KOPT-K1 (cell line): Measurements from ENCODE around the gene TMEM219.

ENCODE experiments used
- H3K27ac ChIP-seq: fragments of 200-600 bp; sonication (generic); 2 replicates; pipeline ENCODE4 v1.5.1; 2016; ENCODE audit warnings: antibody characterized with exemption, mild to moderate bottlenecking, low read depth, low read length; ENCODE audit not compliant: poor library complexity, severe bottlenecking
- H3K36me3 ChIP-seq: fragments of 200-600 bp; sonication (generic); 2 replicates; pipeline ENCODE4 v1.5.1; 2017; ENCODE audit warnings: antibody characterized with exemption, mild to moderate bottlenecking, low read length, moderate library complexity; ENCODE audit not compliant: insufficient read depth
- H3K9me3 ChIP-seq: fragments of 200-600 bp; sonication (generic); 2 replicates; pipeline ENCODE4 v1.5.1; 2017; ENCODE audit warnings: antibody characterized with exemption, low read length, mild to moderate bottlenecking; ENCODE audit not compliant: insufficient read depth, poor library complexity, severe bottlenecking

Gene TMEM219

DNA sequence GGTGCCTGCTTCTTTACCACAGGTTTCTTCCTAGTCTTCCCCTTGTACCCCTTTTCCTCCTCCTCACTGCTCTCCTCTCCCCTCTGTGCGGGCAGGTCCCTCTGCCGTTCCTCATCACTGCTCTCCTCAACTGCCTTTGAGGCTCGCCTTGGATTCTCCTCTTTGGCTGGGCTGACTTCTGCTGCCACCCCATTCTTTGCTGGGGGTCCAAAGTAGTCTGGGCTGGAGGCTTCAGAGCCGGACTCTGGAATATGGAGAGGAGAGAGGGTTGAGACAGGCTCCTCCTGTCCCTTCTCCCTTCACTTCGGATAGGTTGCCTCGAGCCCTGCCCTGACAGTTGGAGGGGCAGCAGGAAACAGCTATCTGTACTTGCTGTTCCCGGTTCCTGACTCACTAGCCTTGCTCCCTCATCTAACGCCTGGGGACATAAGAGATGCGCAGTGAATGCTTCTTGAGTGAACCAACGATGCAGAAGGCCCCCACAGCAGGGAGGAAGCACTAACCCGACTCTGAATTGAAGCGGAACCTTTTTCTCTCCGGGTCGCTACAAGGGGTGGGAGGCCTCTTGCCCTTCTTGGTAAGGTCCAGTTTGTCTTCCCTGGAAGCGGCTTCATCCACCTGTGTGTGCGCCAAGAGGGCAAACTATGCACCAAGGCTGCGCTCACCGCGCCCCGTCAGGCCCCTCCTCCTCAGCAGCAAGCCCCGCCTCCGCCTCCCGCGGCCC is 32.9 kb downstream of the TMEM219 start:
- H3K36me3 ChIP-seq, result peaks cover 72% of the 10 kb centered on the region
- H3K27ac ChIP-seq, result peak overlapping the region; percentile 96
- no peaks in the 10 kb centered on the region for H3K9me3 ChIP-seq

DNA sequence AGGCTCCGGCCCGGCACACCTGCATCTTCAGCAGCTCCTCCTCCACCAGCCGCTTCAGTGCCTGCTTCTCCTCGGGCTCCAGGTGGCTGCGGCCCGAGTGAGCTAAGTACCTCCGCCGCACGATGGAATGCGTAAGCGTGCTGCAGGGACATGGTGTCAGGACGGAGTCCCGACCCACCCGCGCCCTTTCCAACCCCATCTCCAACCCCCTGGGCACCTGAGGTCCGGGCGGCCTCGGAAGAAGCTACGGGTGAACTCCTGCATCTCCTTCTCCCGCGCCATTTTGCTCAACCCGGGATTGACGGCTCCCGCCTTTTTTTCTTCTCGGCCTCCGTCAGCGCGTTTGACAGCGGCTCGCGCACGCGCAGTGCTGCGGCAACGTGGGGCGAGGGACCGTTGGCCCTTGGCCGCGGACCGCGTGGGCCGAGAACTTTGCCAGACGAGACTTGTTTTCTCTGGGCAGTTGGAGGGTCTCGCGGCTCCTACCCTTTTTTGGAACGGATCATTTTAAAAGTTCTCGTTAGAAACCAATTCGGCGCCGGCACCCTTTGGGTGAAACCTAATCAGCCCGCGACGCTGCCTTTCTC is 33.5 kb downstream of the TMEM219 start, which contains the start of gene HIRIP3:
Gene HIRIP3, minus strand, starts transcription at position 294 of the 587 bp plus-strand sequence. Its CDS starts 12 bp downstream, at position 282.
- no peaks in the 10 kb centered on the region for H3K9me3 ChIP-seq
- peaks cover 72% of the 10 kb centered on the region for H3K36me3 ChIP-seq
- H3K27ac ChIP-seq, result peak within 1 kb of the TSS; percentile 96

DNA sequence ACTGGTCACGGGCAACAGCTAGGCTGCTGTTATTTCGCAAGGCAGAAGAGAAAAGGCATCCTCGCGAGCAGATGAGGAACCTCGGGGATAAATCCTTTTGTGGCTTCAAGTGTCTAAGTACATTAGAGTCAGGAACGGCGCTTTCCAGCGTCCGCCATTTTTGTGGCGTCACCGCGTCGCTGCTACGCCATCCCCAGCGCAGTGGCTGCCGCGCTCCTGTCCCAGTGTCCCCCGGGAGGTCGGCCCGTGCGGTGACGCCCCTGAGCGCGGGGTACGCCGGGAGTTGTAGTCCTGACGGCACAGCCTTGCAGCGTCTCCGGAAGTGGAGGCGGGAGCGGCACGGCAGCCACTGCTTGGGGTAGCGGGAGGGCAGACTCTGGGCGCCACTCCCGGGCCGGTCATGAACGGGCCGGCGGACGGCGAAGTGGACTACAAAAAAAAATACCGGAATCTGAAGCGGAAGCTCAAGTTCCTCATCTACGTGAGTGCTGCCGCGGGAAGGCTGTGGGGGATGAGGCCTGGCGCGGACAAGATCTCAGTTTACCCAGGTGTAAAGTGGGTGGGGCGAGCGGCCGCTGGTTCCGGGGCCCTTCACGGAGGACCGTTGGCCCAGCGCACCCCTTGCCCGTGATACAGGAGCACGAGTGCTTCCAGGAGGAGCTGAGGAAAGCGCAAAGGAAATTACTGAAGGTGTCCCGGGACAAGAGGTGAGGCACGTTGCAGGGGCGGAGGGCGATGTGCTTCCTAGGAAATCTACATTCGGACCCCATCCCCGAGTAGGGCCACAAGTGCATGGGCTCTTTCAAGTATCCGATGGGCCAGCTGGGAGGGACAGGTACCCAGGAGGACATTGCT is 34.3 kb downstream of the TMEM219 start, which contains the start of gene INO80E:
Gene INO80E, plus strand, starts transcription at position 331 of the 855 bp plus-strand sequence. Its CDS starts 70 bp downstream, at position 401.
- H3K36me3 ChIP-seq, result peaks cover 72% of the 10 kb centered on the region
- peak within 1 kb of the TSS; percentile 96 for H3K27ac ChIP-seq
- no peaks in the 10 kb centered on the region for H3K9me3 ChIP-seq

DNA sequence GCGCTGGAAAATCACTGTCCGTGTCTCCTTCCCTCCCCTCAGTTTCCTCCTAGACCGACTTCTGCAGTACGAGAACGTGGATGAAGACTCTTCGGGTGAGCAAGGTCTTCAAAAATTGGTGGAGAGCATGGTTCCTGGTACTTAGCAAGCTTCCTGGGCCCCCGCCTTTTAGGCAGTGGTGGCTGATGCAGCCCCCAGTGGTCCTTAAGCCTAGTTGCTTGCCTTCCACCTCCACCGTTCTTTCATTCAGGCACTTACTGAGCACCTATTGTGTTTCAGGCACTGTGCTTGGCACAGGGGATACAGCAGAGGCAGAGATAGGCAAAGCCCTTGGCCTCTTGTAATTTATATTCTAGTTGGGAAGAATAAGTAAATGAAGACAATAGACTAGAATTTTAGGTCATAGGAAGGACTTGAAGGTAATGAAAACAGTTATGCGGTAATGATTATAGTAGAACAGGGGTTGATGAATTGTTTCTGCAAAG is 34.9 kb downstream of the TMEM219 start:
- peak overlapping the region; percentile 96 for H3K27ac ChIP-seq
- H3K36me3 ChIP-seq, result peaks cover 72% of the 10 kb centered on the region

DNA sequence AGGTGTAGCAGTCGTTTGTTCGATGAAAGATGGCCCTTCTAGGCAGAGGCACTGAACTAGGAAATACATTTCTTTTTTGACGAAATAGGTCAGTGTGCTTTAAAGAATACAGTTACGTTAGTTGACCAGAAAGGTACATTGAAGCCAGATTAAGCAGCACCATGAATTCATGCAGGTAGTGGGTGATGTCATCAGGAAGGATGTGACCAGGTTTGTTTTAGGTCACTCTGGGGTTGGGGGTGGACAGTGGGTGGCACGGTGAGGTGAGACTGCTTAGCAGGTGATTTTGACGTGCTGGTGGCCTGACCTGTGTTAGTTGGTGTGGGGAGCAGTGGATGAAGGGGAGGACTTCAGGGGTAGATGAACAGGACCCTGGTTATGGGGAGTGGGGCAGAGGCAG is 37.7 kb downstream of the TMEM219 start:
- H3K9me3 ChIP-seq, result no peaks in the 10 kb centered on the region
- H3K27ac ChIP-seq, result no peak overlapping the region
- peaks cover 67% of the 10 kb centered on the region; the same call in 1 of the 2 replicates for H3K36me3 ChIP-seq

More for the DNA sequence above, 34.9 kb downstream of the TMEM219 start:
- H3K9me3 ChIP-seq, result no peaks in the 10 kb centered on the region

DNA sequence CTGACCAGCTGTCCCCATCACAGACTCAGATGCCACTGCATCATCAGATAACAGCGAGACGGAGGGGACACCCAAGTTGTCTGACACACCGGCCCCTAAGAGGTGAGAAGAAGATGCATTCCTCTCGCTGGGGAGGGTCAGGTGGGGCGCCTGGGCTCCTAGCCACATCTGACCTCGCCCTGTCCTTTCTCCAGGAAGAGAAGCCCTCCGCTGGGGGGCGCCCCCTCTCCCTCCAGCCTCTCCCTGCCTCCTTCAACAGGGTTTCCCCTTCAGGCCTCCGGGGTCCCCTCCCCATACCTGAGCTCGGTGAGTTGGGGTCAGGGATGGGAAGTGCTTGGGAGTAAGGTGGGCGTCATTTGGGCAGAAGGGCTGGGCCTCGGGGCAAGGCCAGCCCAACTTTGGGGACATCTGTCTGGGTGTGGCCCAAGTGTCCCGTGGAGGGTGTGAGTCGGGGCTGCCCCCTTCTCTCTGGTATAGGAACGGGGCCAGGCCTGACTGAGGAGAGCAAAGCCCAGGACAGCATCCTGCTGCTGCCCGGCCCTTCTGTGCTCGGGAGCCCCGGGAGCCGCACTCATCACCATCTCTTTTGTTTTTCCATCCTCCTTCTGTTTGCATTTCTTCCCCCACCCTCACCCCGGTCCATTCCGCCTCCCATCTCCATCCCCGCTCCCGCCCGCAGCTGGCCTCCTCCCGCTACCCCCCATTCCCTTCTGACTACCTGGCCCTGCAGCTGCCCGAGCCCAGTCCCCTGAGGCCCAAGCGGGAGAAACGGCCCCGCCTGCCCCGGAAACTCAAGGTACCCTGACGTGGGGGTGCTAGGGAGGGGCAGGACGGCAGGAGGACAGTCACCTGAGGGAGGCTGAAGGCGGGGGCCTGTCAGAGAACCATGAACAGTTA is 39.1 kb downstream of the TMEM219 start:
- H3K36me3 ChIP-seq, result peaks cover 72% of the 10 kb centered on the region; the same call in 1 of the 2 replicates
- no peak overlapping the region for H3K27ac ChIP-seq
- H3K9me3 ChIP-seq, result no peaks in the 10 kb centered on the region

DNA sequence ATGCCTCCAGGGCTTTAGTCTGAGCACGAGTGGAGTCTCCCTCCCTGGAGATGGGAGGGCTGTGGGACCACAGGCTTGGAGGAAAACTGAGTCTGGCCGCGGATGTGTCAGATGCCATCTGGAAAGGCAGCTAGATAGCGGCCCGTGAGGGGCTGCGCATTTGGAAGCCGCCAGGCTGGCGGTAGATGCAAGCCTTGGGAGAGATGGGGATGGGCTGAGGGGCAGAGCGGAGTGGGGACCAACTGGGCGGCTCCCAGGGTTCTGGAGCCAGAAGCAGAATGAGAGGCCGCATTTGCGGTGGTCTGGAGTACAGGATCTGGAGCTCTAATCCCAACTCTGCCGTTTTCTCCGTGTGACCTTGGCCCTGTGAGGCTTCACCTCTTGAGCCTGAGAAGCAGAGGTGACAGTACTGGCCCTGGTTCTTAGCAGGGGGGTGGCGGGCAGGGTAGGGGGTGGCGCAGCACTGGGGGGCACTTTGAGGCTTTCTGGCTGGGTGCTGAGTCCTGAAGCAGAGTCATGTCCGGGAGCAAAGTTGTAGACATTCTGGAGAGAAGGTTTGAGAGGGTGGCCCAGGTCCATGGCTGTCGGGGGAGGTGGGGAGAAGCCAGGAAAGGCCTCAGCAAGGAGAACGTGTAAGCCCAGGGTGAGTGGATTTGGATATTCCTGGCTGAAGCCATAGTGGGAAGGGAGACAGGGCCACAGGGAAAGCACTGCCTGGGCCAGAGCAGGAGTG is 40.9 kb downstream of the TMEM219 start:
- H3K27ac ChIP-seq, result no peak overlapping the region
- H3K9me3 ChIP-seq, result no peaks in the 10 kb centered on the region
- peaks cover 72% of the 10 kb centered on the region; the same call in 1 of the 2 replicates for H3K36me3 ChIP-seq

DNA sequence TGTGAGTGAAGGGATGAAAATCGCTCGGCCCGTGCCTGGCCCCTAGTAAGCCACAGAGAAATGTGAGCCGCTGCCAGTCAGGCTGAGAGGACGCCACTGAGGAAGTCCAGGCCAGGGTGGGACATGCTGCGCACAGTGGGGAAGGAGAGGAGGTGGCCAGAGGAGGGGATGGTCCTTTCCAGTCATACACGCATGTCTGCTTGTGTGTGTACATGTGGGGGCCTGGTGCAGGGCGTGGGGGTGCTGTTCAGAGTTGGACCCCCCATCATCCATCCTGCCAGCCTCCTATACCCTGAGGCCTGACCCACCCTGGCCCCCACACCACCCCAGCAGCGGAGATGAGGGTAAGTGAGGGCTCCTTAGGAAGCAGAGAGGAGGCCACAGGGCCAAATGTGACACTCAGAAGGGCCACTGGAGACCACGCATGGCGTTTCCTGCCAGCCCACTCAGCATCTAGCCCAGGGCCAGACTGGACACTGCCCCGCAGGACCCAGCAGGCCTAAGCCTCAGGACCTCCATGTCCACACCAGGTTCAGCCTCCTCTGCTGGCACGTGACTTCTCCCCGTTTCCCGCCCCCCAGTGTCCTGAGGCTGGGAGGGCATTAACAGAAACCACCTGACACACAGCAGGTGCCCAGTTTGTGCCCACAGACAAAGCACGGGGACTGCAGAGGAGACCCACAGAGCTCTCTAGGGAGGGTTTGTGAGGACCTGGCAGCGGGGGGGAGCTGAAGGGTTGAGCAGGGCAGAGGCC is 42.0 kb downstream of the TMEM219 start:
- H3K36me3 ChIP-seq, result peaks cover 63% of the 10 kb centered on the region; the same call in 1 of the 2 replicates
- peak overlapping the region; percentile 52 for H3K27ac ChIP-seq
- no peaks in the 10 kb centered on the region for H3K9me3 ChIP-seq

DNA sequence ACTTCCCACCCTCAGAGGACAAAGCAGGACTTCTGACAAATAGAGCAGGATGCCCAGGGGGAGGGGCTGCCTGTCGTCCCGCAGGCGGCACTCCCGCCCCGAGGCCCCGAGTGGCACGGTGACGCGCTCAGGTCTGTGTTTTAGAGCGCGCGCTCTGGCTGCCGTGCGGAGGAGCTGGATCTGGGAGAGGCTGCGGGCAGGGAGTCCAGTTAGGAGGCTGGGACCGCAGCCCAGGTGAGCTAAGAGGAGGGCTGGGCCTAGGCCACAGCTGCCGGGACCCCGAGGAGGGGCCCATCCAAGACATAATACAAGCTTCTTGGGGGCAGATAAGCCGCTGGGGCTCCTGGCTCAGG is 42.5 kb downstream of the TMEM219 start:
- Histone ChIP-seq H3K9me3 (no peaks in the 10 kb centered on the region), H3K36me3 (peaks cover 59% of the 10 kb centered on the region; the same call in 1 of the 2 replicates), H3K27ac (peak overlapping the region; percentile 52)

DNA sequence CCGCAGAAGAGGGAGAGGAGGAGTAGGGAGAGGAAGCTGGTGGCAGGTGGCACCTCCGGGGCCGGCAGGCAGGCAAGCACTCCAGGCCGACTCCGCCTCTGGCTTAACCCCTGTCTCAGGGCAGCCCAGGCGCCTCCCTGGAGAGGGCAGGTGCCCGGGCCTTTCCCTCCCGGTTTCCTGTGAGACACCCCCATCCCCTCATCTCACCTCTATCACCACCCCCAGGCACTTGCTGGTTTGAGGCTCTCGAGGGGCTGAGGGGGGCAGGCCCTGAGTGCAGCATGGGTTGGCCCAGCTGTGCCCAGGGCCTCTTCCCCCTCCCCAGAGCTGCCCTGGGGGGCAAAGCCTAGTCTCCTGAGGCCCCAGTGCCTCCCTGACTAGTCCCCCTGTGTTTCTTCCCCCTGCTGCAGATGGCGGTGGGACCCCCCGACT is 42.9 kb downstream of the TMEM219 start:
- H3K36me3 ChIP-seq, result peaks cover 54% of the 10 kb centered on the region; the same call in 1 of the 2 replicates
- peak overlapping the region; percentile 52 for H3K27ac ChIP-seq
- no peaks in the 10 kb centered on the region for H3K9me3 ChIP-seq

DNA sequence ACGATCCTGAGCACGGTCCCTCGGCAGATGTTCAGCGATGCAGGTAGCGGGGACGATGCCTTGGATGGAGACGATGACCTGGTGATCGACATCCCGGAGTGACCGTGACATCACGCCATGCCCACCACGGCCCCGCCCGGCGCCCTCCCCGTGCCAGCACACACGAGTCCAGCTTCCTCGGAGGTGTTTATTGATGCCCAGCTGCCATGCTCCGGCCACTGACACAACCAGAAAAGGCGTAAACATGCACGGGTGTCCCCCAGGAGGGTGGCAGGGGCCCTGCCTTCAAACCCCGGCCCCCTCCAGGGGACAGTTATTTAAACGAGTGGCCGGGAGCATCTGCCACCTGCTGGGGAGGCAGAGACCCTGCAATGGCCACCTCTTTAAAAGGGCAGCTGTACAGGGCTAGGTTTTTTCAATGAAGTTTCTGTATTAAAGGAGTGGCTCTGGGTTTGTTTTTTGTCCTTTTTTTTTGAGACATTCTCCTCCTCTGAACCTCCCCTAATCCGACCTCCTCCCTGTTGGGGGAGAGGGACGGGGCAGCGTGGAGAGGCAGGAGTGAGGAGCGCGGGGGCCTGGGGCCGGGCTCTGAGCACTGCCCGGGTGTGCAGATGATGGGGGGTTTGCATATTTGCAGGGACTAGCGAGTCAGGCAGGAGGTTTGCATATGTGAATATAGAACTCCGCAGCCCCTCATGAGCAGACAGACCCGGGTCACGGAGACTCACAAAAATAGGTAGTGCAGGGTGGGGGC is 43.6 kb downstream of the TMEM219 start:
- H3K36me3 ChIP-seq, result peaks cover 47% of the 10 kb centered on the region; the same call in 1 of the 2 replicates
- H3K9me3 ChIP-seq, result no peaks in the 10 kb centered on the region
- peak overlapping the region; percentile 52 for H3K27ac ChIP-seq

DNA sequence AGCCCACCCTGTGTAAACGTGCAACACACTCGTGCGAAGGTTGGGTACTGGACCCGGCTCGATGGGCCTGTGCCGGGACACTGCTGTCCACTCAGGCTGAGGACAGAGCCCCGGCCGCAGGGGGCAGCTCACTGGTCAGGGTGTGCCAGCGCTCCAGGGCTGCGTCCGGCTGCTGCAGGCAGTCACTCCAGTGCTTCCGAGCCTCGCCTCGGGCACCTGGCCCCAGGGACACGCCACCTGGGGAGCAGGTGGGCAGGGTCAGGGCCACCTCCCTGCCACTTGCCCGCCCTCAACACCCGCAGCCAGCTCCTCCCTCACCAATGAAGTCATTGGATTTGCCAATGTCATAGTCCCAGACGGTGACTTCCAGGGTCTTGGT is 44.2 kb downstream of the TMEM219 start:
- no peak overlapping the region for H3K27ac ChIP-seq
- peaks cover 42% of the 10 kb centered on the region; the same call in 1 of the 2 replicates for H3K36me3 ChIP-seq
- no peaks in the 10 kb centered on the region for H3K9me3 ChIP-seq
